Parathyroid adenoma (tissue), 2 donors: ENCODE data around the gene EOGT.

Experiments
- H2AFZ ChIP-seq: fragments of 300-600 bp; sonication (generic); one replicate; pipeline ENCODE4 v1.7.0; 2017; ENCODE audit warnings: antibody characterized with exemption, mild to moderate bottlenecking
- H3K27ac ChIP-seq: fragments of 300-600 bp; sonication (generic); one replicate; pipeline ENCODE4 v1.7.0; 2017
- H3K27me3 ChIP-seq: fragments of 300-600 bp; sonication (generic); one replicate; pipeline ENCODE4 v1.7.0; 2017; ENCODE audit warnings: low read length; ENCODE audit not compliant: control insufficient read depth, insufficient read depth
- H3K36me3 ChIP-seq: fragments of 300-600 bp; sonication (generic); one replicate; pipeline ENCODE4 v1.7.0; 2017; ENCODE audit warnings: low read length; ENCODE audit not compliant: control insufficient read depth, insufficient read depth
- H3K4me1 ChIP-seq: fragments of 300-600 bp; sonication (generic); one replicate; pipeline ENCODE4 v1.7.0; 2017; ENCODE audit warnings: control low read depth
- H3K4me2 ChIP-seq: fragments of 300-600 bp; sonication (generic); one replicate; pipeline ENCODE4 v1.7.0; 2017; ENCODE audit warnings: low read length
- H3K4me3 ChIP-seq: fragments of 300-600 bp; sonication (generic); one replicate; pipeline ENCODE4 v1.7.0; 2017; ENCODE audit warnings: low read depth, low read length
- H3K79me2 ChIP-seq: fragments of 300-600 bp; sonication (generic); one replicate; pipeline ENCODE4 v1.7.0; 2017; ENCODE audit warnings: control low read depth
- H3K9ac ChIP-seq: fragments of 300-600 bp; sonication (generic); one replicate; pipeline ENCODE4 v1.7.0; 2017; ENCODE audit warnings: mild to moderate bottlenecking
- H3K9me3 ChIP-seq: fragments of 300-600 bp; sonication (generic); one replicate; pipeline ENCODE4 v1.7.0; 2017; ENCODE audit warnings: low read length; ENCODE audit not compliant: control insufficient read depth
- CTCF ChIP-seq: fragments of 300-600 bp; sonication (generic); IDR thresholded peaks from one replicate; pipeline ENCODE4 v1.7.0; 2017; ENCODE audit warnings: antibody characterized with exemption, mild to moderate bottlenecking
- donor health status: primary hyperparathyroidism.

The EOGT gene

GRCh38 chr3:68986496-68987208 is 26.8 kb downstream of the EOGT start:
- Histone ChIP-seq H3K36me3 (no peaks in the 10 kb centered on the region), H3K79me2 (no peaks in the 10 kb centered on the region), H3K9me3 (no peaks in the 10 kb centered on the region), H2AFZ (no peak overlapping the region), H3K4me3 (no peak overlapping the region), H3K27me3 (no peaks in the 10 kb centered on the region), H3K4me1 (no peaks in the 10 kb centered on the region), H3K4me2 (no peak overlapping the region), H3K9ac (no peak overlapping the region), H3K27ac (no peak overlapping the region)
- no peak for TF ChIP-seq CTCF

- Histone ChIP-seq H3K27ac (no peak overlapping the region), H3K27me3 (no peaks in the 10 kb centered on the region), H3K9ac (no peak overlapping the region), H3K9me3 (no peaks in the 10 kb centered on the region), H3K36me3 (no peaks in the 10 kb centered on the region), H3K4me3 (no peak overlapping the region), H3K4me1 (no peaks in the 10 kb centered on the region), H2AFZ (no peak overlapping the region), H3K79me2 (no peaks in the 10 kb centered on the region), H3K4me2 (no peak overlapping the region)
- TF ChIP-seq CTCF, result no peak
Measured at GRCh38 chr3:68985146-68985790, 28.2 kb downstream of the EOGT start.

GRCh38 chr3:68984011-68984530 is 29.4 kb downstream of the EOGT start:
- Histone ChIP-seq H3K9ac (no peak overlapping the region), H3K79me2 (no peaks in the 10 kb centered on the region), H3K4me2 (no peak overlapping the region), H3K4me3 (no peak overlapping the region), H3K27me3 (no peaks in the 10 kb centered on the region), H3K36me3 (no peaks in the 10 kb centered on the region), H3K27ac (no peak overlapping the region), H2AFZ (no peak overlapping the region), H3K9me3 (no peaks in the 10 kb centered on the region), H3K4me1 (no peaks in the 10 kb centered on the region)
- TF ChIP-seq CTCF, result no peak

GRCh38 chr3:68977486-68978167 is 35.9 kb downstream of the EOGT start:
- no peak overlapping the region for H3K4me2 ChIP-seq
- no peaks in the 10 kb centered on the region for H3K27me3 ChIP-seq
- no peak overlapping the region for H3K9ac ChIP-seq
- no peak for TF ChIP-seq CTCF
- no peaks in the 10 kb centered on the region for H3K9me3 ChIP-seq
- no peak overlapping the region for H2AFZ ChIP-seq
- no peak overlapping the region for H3K27ac ChIP-seq
- no peaks in the 10 kb centered on the region for H3K4me1 ChIP-seq
- no peaks in the 10 kb centered on the region for H3K79me2 ChIP-seq
- H3K36me3 ChIP-seq, result no peaks in the 10 kb centered on the region
- H3K4me3 ChIP-seq, result no peak overlapping the region
